OCI-LY1 (cell line): Measurements from ENCODE around the gene GCN1.

ENCODE experiments used
- EZH2 ChIP-seq: fragments of 200-600 bp; sonication (generic), shearing (Covaris generic); IDR thresholded peaks from 2 replicates; pipeline ENCODE4 v1.8.0; 2017; ENCODE audit warnings: borderline replicate concordance, mixed run types, mild to moderate bottlenecking, antibody characterized with exemption, low read length, moderate library complexity, mixed read lengths
- TF ChIP-seq, protein P1 (sequence below): fragments of 200-600 bp; sonication (generic), shearing (Covaris generic); IDR thresholded peaks from 2 replicates; pipeline ENCODE4 v1.5.1; 2017; ENCODE audit warnings: mild to moderate bottlenecking, antibody characterized with exemption, low read length, moderate library complexity, mixed read lengths

DNA sequence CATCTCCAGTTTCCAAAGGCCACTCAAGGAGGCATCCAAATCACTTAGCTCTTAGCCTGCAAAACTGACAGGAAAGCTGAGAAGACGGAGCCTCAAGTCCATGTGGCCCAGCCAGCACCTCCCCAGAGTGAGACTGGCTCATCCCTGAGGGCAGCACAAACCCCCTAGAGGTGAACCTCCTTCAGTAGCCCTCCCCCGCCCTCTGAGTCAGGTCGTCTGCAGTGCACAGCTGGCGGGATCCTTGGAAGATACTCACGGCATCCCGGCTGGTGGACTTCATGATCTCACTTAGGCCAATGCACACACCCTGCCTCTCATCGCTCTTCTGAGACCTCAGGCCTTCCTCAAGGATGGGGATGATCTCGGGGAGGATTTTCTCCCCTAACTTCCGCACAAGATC is 53.9 kb downstream of the GCN1 start:
- TF ChIP-seq, protein P1, sequence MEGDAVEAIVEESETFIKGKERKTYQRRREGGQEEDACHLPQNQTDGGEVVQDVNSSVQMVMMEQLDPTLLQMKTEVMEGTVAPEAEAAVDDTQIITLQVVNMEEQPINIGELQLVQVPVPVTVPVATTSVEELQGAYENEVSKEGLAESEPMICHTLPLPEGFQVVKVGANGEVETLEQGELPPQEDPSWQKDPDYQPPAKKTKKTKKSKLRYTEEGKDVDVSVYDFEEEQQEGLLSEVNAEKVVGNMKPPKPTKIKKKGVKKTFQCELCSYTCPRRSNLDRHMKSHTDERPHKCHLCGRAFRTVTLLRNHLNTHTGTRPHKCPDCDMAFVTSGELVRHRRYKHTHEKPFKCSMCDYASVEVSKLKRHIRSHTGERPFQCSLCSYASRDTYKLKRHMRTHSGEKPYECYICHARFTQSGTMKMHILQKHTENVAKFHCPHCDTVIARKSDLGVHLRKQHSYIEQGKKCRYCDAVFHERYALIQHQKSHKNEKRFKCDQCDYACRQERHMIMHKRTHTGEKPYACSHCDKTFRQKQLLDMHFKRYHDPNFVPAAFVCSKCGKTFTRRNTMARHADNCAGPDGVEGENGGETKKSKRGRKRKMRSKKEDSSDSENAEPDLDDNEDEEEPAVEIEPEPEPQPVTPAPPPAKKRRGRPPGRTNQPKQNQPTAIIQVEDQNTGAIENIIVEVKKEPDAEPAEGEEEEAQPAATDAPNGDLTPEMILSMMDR = no peak
- no peak for TF ChIP-seq EZH2
